Ovary (tissue), 9 donors: ENCODE measurements around the gene ARID3C. TPM values are rescaled to one million over a fixed set of nuclear protein-coding genes. Genes with fewer than 3 reads are reported as not detected.

Source experiments
- DNase-seq, 5 donors: peaks; one replicate each; pipeline ENCODE4 v3.0.0-alpha.2; 2019 to 2020
- H3K27ac ChIP-seq, 2 donors: fragments of 200-600 bp; one replicate each; pipeline versions ENCODE4 v1.5.1 to v1.8.0; 2019 to 2022
- H3K27me3 ChIP-seq: fragments of 200-600 bp; one replicate; pipeline ENCODE4 v1.8.0; 2022
- H3K36me3 ChIP-seq: fragments of 200-600 bp; sonication (generic); one replicate; pipeline ENCODE4 v1.5.1; 2019
- H3K4me1 ChIP-seq: one replicate; pipeline ENCODE4 v1.8.1; 2013; ENCODE audit warnings: mild to moderate bottlenecking, moderate library complexity; ENCODE audit not compliant: insufficient read depth
- H3K4me3 ChIP-seq: fragments of 200-600 bp; sonication (generic); one replicate; pipeline ENCODE4 v1.5.1; 2017
- H3K9me3 ChIP-seq, 2 donors: fragments of 200-600 bp in 1 of 2; sonication (generic) in 1 of 2; one replicate each; pipeline versions ENCODE4 v1.5.1 to v1.8.1; 2013 to 2019; ENCODE audit warnings: mild to moderate bottlenecking in 1 of 2, moderate library complexity in 1 of 2
- EP300 ChIP-seq: sonication (generic); formaldehyde crosslinking; IDR thresholded peaks from one replicate; pipeline ENCODE4 v1.6.1; 2017; ENCODE audit warnings: antibody characterized with exemption
- POLR2A ChIP-seq: fragments of 450-650 bp; IDR thresholded peaks from one replicate; pipeline ENCODE4 v1.6.1; 2017; ENCODE audit warnings: antibody characterized with exemption, mild to moderate bottlenecking, moderate library complexity
- WGBS, 3 donors: extraction: QIAGEN DNeasy Blood & Tissue Kit in 1 of 3; methylation state at CpG; one replicate each; pipeline versions ENCODE4 v1.1.5 to v1.1.7; 2013 to 2017; 5-methylcytosine and 5-hydroxymethylcytosine counted together
- intact Hi-C, 4 donors: fragments of 100-400 bp; cut with DNase I; formaldehyde crosslinking; loops; one replicate each; pipeline versions ENCODE4 v1.11.0 to v1.15.1; 2022 to 2023
- polyA plus RNA-seq, 2 donors: library from polyadenylated mRNA; stranded (reverse); fragments of 200-250 nt in 1 of 2; fragments of 350-450 nt in 1 of 2; fragmentation: Illumina TruSeq in 1 of 2; extraction: RNeasy Lipid Tissue Mini Kit (QIAGEN cat#74804) in 1 of 2; gene quantifications; one replicate each; pipeline ENCODE4 v1.2.3, GENCODE V29; 2013 to 2014
- total RNA-seq, 7 donors: library from RNA; depleted of rRNA in 2 of 7; stranded (reverse); fragments of >200 nt in 2 of 7; fragmentation: NEBNext Ultra II Directional in 3 of 7; extraction: Animal tissue kit (Norgen Biotek cat#: 25700) in 3 of 7; gene quantifications; one replicate each; pipeline versions ENCODE4 v1.1.0 to v1.2.4, GENCODE V29; 2016 to 2023
- TF ChIP-seq, protein P1 (sequence below), 3 donors: fragments of 450-650 bp in 2 of 3; fragments of 200-600 bp in 1 of 3; IDR thresholded peaks; one replicate each; pipeline versions ENCODE4 v1.5.1 to v1.8.0; 2016 to 2022; ENCODE audit warnings: antibody characterized with exemption in 3 of 3, mild to moderate bottlenecking in 1 of 3
- donor health status: DM: no; HTN: no; CAD: no; lungs with moderate emphysema.
- donor health status: DM: no; HTN: no; CAD: no.
- donor health status: Bipolar disorder and iron deficiency.
- donor health status: DM: yes; HTN: yes; CAD: no.
- donor health status: DM: no; HTN: no; CAD: no.
- donor health status: DM: yes; HTN: yes; CAD: no.

Gene ARID3C
- total and polyA plus RNA-seq, 9 donors, result 0.07 to 0.40 TPM; not detected in 7

DNA sequence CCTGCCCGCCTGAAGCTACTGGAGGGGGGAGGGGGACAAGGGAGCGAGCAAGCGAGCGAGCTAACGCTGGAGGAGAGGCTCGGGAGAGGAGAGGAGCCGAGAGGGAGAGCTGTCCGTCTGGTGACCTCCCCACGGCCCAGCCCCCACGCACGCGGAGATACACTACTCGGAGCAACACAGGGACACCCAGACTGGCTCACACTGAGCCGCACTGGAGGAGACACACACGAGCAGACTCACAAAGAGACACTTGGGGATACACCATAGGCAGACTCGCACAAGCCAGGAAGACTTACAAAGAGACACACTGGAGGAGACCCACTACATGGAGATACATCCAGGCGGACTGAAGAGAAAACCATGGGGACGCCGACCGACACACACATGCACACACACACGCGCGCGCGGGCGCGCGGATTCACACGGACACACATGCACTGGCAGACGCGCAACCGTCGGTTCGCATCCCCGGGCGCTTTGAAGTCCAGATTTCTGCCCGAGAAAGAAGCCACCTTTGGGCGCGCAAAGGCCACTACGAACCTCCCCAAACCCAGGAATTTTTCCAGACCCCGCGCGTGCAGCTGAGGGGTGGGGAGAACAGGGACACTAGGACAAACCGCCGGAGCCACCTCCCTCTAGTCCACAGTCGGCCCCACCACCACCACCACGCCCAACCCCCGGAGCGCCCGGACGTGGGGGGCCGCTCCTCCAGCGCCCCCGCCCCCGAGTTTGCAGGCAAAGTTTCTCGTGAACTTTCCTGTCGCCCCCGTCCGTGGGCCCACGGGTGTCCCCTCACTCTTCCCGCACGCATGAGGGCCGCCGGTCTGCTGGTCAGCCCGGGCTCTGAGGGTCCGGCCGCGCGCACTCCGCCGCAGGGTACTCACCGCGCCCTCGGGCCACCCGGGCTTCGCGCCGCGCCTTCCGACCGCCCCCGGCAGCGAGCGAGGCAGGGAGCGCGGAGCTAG, 39.9 kb downstream of the ARID3C start:
- intact Hi-C loops, result no loop called here
- Histone ChIP-seq H3K27me3 (no peaks in the 10 kb centered on the region), H3K36me3 (no peaks in the 10 kb centered on the region), H3K9me3 (no peaks in the 10 kb centered on the region), H3K4me1 (peaks cover 3% of the 10 kb centered on the region), H3K4me3 (peak overlapping the region; percentile 46), H3K27ac (no peak overlapping the region)
- TF ChIP-seq, protein P1, sequence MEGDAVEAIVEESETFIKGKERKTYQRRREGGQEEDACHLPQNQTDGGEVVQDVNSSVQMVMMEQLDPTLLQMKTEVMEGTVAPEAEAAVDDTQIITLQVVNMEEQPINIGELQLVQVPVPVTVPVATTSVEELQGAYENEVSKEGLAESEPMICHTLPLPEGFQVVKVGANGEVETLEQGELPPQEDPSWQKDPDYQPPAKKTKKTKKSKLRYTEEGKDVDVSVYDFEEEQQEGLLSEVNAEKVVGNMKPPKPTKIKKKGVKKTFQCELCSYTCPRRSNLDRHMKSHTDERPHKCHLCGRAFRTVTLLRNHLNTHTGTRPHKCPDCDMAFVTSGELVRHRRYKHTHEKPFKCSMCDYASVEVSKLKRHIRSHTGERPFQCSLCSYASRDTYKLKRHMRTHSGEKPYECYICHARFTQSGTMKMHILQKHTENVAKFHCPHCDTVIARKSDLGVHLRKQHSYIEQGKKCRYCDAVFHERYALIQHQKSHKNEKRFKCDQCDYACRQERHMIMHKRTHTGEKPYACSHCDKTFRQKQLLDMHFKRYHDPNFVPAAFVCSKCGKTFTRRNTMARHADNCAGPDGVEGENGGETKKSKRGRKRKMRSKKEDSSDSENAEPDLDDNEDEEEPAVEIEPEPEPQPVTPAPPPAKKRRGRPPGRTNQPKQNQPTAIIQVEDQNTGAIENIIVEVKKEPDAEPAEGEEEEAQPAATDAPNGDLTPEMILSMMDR (IDR thresholded peaks at IDR 0.05), result no peak
- TF ChIP-seq EP300 (no peak), POLR2A (no peak)
- 1 to 2% (median 2%) methylated on average over 77 to 86 of the region's 86 CpGs for WGBS, 3 donors
- DNase-seq, result peak in 1 of 5 donors; percentile 41

DNA sequence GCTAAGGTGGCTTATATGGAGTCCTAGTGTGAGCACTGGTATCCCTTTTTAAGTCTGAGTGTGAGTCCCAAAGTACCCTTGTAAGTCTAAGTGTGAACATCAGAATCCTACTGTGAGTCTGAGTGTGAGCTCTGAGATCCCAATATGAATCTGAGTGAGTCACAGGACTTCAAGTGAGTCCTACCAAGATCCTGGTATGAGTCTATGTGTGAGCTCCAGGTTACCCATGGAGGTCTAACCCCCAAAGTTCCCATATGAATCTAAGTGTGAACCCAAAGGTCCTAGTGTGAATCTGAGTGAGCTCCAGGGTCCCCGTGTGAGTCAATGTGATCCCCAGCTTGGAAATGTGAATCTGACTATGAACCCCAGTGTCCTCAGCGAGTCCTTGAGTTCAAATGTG, 41.6 kb downstream of the ARID3C start:
- TF ChIP-seq, protein P1 (IDR thresholded peaks at IDR 0.05), result no peak
- no peak for TF ChIP-seq EP300
- no peak for TF ChIP-seq POLR2A
- H3K27me3 ChIP-seq, result no peaks in the 10 kb centered on the region
- H3K9me3 ChIP-seq, result no peaks in the 10 kb centered on the region
- no peak overlapping the region for H3K27ac ChIP-seq
- no peak for DNase-seq
- intact Hi-C loops, result no loop called here
- H3K4me1 ChIP-seq, result peaks cover 3% of the 10 kb centered on the region
- WGBS, 3 donors, result 73 to 94% (median 78%) methylated on average over 2 of the region's 2 CpGs
- no peak overlapping the region for H3K4me3 ChIP-seq
- no peaks in the 10 kb centered on the region for H3K36me3 ChIP-seq

DNA sequence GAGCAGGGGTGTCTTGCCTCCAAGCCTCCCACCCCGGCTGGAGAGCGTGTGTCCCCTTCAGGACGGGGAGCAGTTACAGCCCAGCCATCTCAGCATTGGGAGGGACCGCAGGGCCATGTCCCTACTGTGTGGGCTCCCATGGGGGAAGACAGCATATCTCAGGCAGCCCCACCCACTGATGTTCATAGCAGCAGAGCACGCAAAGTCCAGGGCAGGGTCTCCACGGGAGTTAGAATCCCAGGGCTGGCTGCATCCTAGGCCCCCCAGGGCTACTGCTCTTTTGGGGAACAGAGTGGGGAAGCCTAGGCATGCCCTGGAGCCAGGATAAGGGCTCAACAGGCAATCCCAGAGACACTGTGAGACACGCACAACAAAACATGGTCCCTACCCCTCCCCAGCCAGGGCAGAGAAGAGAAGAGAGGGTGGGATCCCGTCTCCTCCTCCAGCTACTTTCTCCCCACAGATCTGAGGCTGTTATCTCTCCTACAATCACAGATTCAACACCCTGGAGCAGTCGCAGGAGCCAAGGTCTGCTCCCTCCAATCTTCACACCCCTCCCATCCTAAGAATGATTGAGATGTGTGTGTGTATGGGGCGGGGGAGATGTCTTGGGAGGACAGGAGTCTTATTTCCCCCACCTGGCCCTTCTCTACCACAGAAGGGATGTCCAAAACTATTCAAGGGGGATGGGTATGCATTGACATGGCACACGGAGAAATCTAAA, 42.8 kb downstream of the ARID3C start:
- H3K4me3 ChIP-seq, result no peak overlapping the region
- H3K36me3 ChIP-seq, result no peaks in the 10 kb centered on the region
- WGBS, 3 donors, result 74 to 82% (median 80%) methylated on average over 11 of the region's 11 CpGs
- H3K4me1 ChIP-seq, result peaks cover 3% of the 10 kb centered on the region
- intact Hi-C loops, result no loop called here
- H3K27me3 ChIP-seq, result no peaks in the 10 kb centered on the region
- H3K27ac ChIP-seq, result no peak overlapping the region
- TF ChIP-seq POLR2A (no peak), EP300 (no peak)
- TF ChIP-seq, protein P1 (IDR thresholded peaks at IDR 0.05), result no peak
- no peaks in the 10 kb centered on the region for H3K9me3 ChIP-seq
- DNase-seq, result no peak

DNA sequence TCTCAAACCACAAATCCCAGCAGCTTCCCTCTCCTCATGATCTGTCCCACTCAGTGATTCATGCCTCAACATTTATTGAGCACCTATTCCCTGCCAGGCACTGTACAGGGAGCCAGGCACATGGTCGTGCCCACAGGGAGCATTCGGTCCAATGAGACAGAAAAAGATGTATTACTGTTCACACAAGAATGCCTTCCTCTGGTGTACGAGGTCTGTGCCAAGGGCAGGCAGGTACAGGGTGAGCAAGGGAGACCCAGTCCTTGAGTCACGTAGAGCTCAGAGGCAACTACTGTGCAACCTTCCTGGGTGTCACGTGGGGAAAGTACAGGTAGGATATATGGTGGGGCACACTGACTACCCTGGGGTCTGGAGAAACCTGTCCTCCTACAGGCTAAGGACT, 43.9 kb downstream of the ARID3C start:
- TF ChIP-seq EP300, result no peak
- TF ChIP-seq, protein P1 (IDR thresholded peaks at IDR 0.05), result no peak
- no peak for TF ChIP-seq POLR2A
- Histone ChIP-seq H3K27ac (no peak overlapping the region), H3K36me3 (no peaks in the 10 kb centered on the region), H3K4me3 (no peak overlapping the region), H3K4me1 (peaks cover 1% of the 10 kb centered on the region), H3K27me3 (no peaks in the 10 kb centered on the region), H3K9me3 (no peaks in the 10 kb centered on the region)
- no peak for DNase-seq
- WGBS, 3 donors, result 83 to 88% (median 84%) methylated on average over 5 of the region's 5 CpGs
- intact Hi-C loops, result no loop called here
